Cerebellar cortex (tissue), 1 donor: Measurements from ENCODE around the gene IL1RAPL2.
"Not testable (repeated sequence)": the region's sequence is repeated elsewhere in the genome, so short reads cannot be mapped to it uniquely, and the experiment has no call there.

Experiments used
- DNase-seq: peaks from one replicate; pipeline ENCODE4 v3.0.0-alpha.2; 2015; ENCODE audit warnings: low spot score

IL1RAPL2 gene

GRCh38 chrX:105610411-105610810, 1044.4 kb downstream of the IL1RAPL2 start:
- DNase-seq, result no peak

GRCh38 chrX:105618393-105619101, 1052.5 kb downstream of the IL1RAPL2 start:
- no peak for DNase-seq

GRCh38 chrX:105634180-105634579, 1068.2 kb downstream of the IL1RAPL2 start:
- DNase-seq, result no peak

GRCh38 chrX:105635794-105636193, 1069.8 kb downstream of the IL1RAPL2 start:
- DNase-seq, result no peak

GRCh38 chrX:105636667-105637066, 1070.7 kb downstream of the IL1RAPL2 start:
- no peak for DNase-seq

GRCh38 chrX:105645667-105646357, 1079.8 kb downstream of the IL1RAPL2 start:
- no peak for DNase-seq

GRCh38 chrX:105646592-105647372, 1080.8 kb downstream of the IL1RAPL2 start:
- DNase-seq, result no peak

GRCh38 chrX:105647749-105648148, 1081.8 kb downstream of the IL1RAPL2 start:
- DNase-seq, result no peak

GRCh38 chrX:105648732-105649131, 1082.7 kb downstream of the IL1RAPL2 start:
- DNase-seq, result no peak

GRCh38 chrX:105650577-105650976, 1084.6 kb downstream of the IL1RAPL2 start:
- DNase-seq, result no peak

GRCh38 chrX:105650986-105651385, 1085.0 kb downstream of the IL1RAPL2 start:
- DNase-seq, result no peak

GRCh38 chrX:105653891-105654290, 1087.9 kb downstream of the IL1RAPL2 start:
- no peak for DNase-seq

- no peak for DNase-seq
Observed at GRCh38 chrX:105658136-105658535, 1092.1 kb downstream of the IL1RAPL2 start.

GRCh38 chrX:105662248-105662647, 1096.2 kb downstream of the IL1RAPL2 start:
- no peak for DNase-seq

GRCh38 chrX:105664243-105664642, 1098.2 kb downstream of the IL1RAPL2 start:
- no peak for DNase-seq

- not testable (repeated sequence) for DNase-seq
Observed at GRCh38 chrX:105684288-105684687, 1118.3 kb downstream of the IL1RAPL2 start.

GRCh38 chrX:105694839-105695238, 1128.8 kb downstream of the IL1RAPL2 start:
- no peak for DNase-seq

GRCh38 chrX:105695451-105695850, 1129.5 kb downstream of the IL1RAPL2 start:
- DNase-seq, result no peak

- DNase-seq, result no peak
Observed at GRCh38 chrX:105696870-105697269, 1130.9 kb downstream of the IL1RAPL2 start.

GRCh38 chrX:105697984-105698781, 1132.2 kb downstream of the IL1RAPL2 start:
- DNase-seq, result no peak

GRCh38 chrX:105700331-105700730, 1134.3 kb downstream of the IL1RAPL2 start:
- DNase-seq, result no peak
